Muscle of back (tissue), 11 donors: ENCODE results near the gene PPP2R3B. TPM values are rescaled to one million over a fixed set of nuclear protein-coding genes. Genes with fewer than 3 reads are reported as not detected.
"Not testable (repeated sequence)": the region's sequence is repeated elsewhere in the genome, so short reads cannot be mapped to it uniquely, and the experiment has no call there.

ENCODE experiments used
- DNase-seq, 3 donors: peaks; one replicate each; pipeline versions ENCODE4 v3.0.0 to v3.0.0-alpha.2; 2013
- polyA plus RNA-seq, 10 donors: library from polyadenylated mRNA; unstranded; fragments of 120-200 nt; gene quantifications; one replicate each; pipeline ENCODE4 v1.2.1, GENCODE V29; 2013; ENCODE audit not compliant: insufficient read length in 10 of 10

PPP2R3B gene
- polyA plus RNA-seq, 10 donors = 136 to 226 (median 178) TPM

- DNase-seq = no peak
Observed at GRCh38 chrX:355329-356050, 31.2 kb downstream of the PPP2R3B start.

- no peak for DNase-seq
Observed at GRCh38 chrX:353566-354535, 32.9 kb downstream of the PPP2R3B start.

DNA sequence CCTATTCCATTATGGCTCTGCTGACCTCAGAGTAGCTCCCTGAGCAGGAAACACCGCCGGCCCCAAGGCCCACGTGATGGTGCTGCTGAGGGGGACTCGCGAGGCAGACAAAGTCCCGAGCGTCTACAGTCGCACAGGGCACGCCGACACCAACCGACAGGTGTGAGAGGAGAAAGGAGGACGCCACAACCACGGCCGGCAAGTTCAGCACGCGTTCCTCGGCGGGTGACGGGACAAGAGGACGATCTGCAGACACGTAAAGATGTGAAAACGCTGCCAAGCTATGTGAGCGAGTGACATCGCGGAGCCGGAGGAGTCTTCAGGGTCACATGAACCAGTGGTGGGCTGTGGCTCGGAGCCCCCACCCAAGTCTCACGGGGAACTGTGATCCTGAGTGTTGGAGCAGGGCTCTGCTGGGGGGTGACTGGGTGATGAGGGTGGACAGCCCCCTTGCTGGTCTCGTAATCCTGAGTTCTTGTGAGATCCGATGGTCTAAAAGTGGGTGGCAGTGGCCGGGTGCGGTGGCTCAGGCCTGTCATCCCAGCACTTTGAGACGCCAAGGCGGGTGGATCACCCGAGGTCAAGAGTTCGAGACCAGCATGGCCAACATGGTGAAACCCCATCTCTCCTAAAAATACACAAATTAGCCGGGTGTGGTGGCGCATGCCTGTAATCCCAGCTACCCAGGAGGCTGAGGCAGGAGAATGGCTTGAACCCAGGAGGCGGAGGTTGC, 34.0 kb downstream of the PPP2R3B start:
- no peak for DNase-seq

GRCh38 chrX:352181-352580, 34.5 kb downstream of the PPP2R3B start:
- DNase-seq = no peak

DNA sequence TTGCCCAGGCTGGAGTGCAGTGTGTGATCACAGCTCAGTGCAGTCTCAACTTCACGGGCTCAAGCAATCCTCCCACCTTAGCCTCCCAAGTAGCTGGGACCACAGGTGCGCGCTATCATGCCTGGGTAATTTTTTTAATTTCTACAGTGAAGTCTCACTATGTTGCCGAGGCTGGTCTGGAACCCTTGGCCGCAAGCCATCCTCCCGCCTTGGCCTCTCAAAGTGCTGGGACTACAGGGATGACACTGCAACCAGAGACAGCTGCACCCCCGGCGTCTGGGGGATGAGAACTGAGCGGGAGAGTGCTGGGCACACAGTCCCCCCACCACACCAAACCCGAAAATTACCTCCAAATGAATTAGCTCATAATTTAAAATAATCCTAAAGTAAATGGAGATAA, 35.0 kb downstream of the PPP2R3B start:
- no peak for DNase-seq

GRCh38 chrX:351324-351641, 35.4 kb downstream of the PPP2R3B start:
- not testable (repeated sequence) for DNase-seq

GRCh38 chrX:350534-351323, 36.0 kb downstream of the PPP2R3B start:
- DNase-seq = no peak

- DNase-seq = no peak
Observed at GRCh38 chrX:350148-350533, 36.6 kb downstream of the PPP2R3B start.

- DNase-seq = no peak
Observed at GRCh38 chrX:349702-350101, 37.0 kb downstream of the PPP2R3B start.

GRCh38 chrX:349196-349595, 37.5 kb downstream of the PPP2R3B start:
- DNase-seq = no peak

GRCh38 chrX:348461-349117, 38.1 kb downstream of the PPP2R3B start:
- no peak for DNase-seq

DNA sequence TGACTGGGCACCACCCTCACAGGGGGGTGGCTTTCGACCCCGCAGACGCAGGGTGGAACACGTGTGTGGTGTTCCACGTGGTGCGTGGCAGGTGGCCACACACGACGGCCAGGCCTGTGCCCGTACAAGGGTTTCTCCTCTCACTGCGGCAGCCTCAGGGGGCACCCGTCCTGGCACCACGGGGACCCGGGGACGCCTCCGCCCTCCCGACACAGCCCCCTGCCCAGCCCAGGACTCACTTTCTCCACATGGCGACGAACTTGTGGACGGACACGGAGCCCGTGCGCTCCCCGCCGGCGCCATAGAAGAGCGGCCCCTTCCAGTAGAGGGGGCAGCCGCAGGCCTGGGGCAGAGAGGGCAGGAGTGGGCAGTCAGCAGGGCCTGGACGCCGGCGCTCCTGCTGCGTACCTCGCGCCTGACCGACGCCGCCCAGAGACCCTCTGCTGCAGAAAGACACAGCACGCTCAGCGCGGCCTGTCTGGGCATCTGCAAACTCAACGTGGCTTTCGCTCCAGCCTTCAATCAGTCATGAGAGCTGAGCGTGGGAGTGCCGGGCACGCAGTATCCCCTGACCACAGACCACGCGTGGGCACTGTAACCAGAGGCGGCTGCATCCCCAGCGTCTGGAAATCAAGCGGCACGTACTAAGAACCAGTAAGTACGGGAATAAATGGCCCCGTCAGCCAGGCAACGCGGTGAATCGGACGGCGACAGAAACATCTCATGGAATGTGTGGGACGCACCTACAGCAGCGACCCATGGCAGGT, 39.2 kb downstream of the PPP2R3B start:
- DNase-seq = no peak

GRCh38 chrX:346034-346813, 40.5 kb downstream of the PPP2R3B start:
- no peak for DNase-seq

GRCh38 chrX:345020-345925, 41.4 kb downstream of the PPP2R3B start:
- DNase-seq = no peak

DNA sequence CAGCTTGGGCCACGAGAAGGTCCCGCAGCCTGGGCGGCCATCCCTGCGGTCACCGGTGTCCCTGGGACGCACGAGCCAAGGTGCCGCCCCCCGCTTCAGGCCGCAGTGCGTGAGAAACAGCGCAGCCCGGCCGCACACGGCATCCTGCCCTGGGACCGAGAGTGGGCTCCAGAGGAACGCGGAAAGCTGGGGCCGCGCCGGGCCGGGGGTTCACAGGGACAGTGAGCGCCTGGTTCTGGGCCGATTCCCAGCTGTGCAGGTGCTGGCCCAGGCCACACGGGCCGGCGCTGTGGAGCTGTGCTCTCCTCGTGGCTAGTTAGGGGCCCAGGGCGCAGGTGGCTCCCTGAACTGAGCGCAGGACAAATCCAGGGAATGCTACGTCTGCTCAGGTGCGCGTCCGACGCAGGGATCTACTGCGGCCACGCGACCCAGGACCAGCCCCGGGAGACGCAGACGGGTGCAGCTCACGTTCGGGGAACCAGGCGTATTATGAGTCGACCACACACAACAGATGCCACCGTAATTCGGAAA, 42.3 kb downstream of the PPP2R3B start:
- DNase-seq = no peak

DNA sequence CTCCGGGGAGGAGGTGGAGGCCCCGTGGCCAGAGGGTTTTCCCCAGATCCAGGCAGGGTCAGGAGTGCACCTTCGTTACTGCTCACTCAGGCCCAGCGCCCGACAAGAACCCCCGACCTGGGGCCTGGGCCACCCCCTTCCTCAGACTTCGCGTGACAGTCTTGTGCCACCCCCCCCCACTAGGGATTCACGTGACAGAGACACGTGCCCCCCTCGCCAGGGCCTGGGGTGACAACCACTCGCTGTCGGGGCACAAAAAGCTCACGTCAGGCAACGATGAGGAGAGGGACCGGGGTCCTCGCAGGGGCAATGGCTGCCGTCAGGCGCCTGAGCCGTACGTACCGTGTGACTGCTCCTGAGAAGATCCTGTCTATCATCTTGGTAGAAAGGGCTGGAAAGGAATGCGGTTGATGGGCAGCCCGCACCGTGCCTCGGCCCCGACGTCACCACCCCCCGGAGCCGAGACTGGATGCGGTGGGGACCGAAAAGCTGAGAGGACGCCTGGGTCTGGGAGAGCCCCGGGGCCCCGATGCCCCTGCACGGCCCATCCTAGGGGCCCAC, 45.1 kb downstream of the PPP2R3B start:
- no peak for DNase-seq

DNA sequence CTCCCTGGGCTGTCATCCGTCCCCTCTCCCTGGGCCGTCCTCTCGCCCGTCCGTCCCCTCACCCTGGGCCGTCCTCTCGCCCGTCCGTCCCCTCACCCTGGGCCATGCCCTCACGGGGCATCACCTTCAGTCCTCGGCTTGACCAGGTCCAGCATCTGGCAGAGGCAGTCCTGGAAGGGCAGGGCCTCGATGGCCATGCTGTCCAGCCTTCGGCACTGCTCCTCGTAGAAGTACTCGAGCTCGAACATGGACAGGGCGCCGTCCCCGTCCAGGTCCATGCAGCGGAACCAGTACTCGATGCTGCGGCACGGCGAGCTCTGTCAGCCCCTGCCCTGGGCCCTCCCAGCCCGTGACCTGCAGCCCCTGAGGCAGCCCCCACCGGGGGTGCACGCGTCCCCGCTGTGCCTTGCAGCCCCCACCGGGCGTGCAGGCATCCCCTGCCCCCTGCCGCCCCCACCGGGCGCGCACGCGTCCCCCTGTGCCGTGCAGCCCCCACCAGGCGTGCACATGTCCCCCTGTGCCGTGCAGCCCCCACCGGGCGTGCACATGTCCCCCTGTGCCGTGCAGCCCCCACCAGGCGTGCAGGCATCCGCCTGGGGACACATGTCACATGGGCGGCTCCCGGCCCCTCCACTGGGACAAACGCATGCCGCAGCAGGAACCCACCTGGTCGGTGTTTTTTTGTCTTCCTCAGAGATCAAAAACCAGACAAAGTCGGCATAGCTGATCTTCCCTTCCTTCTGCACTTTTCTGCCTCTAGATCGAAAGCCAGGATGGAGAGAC, 45.9 kb downstream of the PPP2R3B start:
- no peak for DNase-seq
